Fibroblast of lung (primary cell): ENCODE results near the gene MED10. TPM values are rescaled to one million over a fixed set of nuclear protein-coding genes. Genes with fewer than 3 reads are reported as not detected.

Source experiments
- DNase-seq, 2 donors: peaks; one replicate each; pipeline versions ENCODE4 v3.0.0 to v3.0.0-alpha.2; 2010; ENCODE audit warnings: low read depth in 2 of 2
- H2AFZ ChIP-seq: 2 replicates; pipeline ENCODE4 v1.5.1; 2012; ENCODE audit warnings: low read length, control low read depth, inconsistent platforms
- H3K27ac ChIP-seq: 2 replicates; pipeline ENCODE4 v1.5.1; 2011; ENCODE audit warnings: low read length, control low read depth; ENCODE audit not compliant: insufficient read depth
- H3K27me3 ChIP-seq: 2 replicates; pipeline ENCODE4 v1.5.1; 2011; ENCODE audit warnings: mild to moderate bottlenecking, low read length; ENCODE audit not compliant: control insufficient read depth, insufficient read depth
- H3K36me3 ChIP-seq: 2 replicates; pipeline ENCODE4 v1.5.1; 2011; ENCODE audit warnings: low read length; ENCODE audit not compliant: control insufficient read depth, insufficient read depth
- H3K4me1 ChIP-seq: 2 replicates; pipeline ENCODE4 v1.5.1; 2011; ENCODE audit warnings: low read length; ENCODE audit not compliant: control insufficient read depth, insufficient read depth; ENCODE audit errors: extremely low read depth
- H3K4me2 ChIP-seq: 2 replicates; pipeline ENCODE4 v1.5.1; 2011; ENCODE audit warnings: low read length, control low read depth; ENCODE audit not compliant: insufficient read depth; ENCODE audit errors: extremely low read depth
- H3K4me3 ChIP-seq, 4 experiments: fragments of 200-600 bp in 1 of 4; sonication (generic) in 1 of 4; replicated peaks in 1 of 4; 2 replicates each; pipeline ENCODE4 v1.5.1; 2011 to 2016; ENCODE audit warnings: low read length in 4 of 4, low read depth in 3 of 4, mild to moderate bottlenecking in 3 of 4, control low read depth in 2 of 4, inconsistent platforms in 1 of 4, mixed read lengths in 1 of 4; ENCODE audit not compliant: insufficient read depth in 1 of 4; ENCODE audit errors: control extremely low read depth in 1 of 4
- H3K79me2 ChIP-seq: 2 replicates; pipeline ENCODE4 v1.5.1; 2012; ENCODE audit warnings: mild to moderate bottlenecking, low read length, inconsistent platforms; ENCODE audit not compliant: control insufficient read depth, insufficient read depth
- H3K9ac ChIP-seq: 2 replicates; pipeline ENCODE4 v1.5.1; 2011; ENCODE audit warnings: mild to moderate bottlenecking, low read length, control low read depth; ENCODE audit not compliant: insufficient read depth
- H3K9me3 ChIP-seq: 2 replicates; pipeline ENCODE4 v1.5.1; 2012; ENCODE audit warnings: low read depth, low read length; ENCODE audit not compliant: control insufficient read depth, insufficient read depth
- H4K20me1 ChIP-seq: 2 replicates; pipeline ENCODE4 v1.5.1; 2011; ENCODE audit warnings: low read length; ENCODE audit not compliant: control insufficient read depth, insufficient read depth; ENCODE audit errors: extremely low read depth
- CTCF ChIP-seq, 2 donors: IDR thresholded peaks in 1 of 2; conservative IDR thresholded peaks in 1 of 2; 1 replicate in 1 of 2; 2 replicates in 1 of 2; pipeline ENCODE4 v1.5.1; 2011 to 2012; ENCODE audit warnings: low read length in 2 of 2, control low read depth in 1 of 2, inconsistent platforms in 1 of 2, low read depth in 1 of 2, mild to moderate bottlenecking in 1 of 2
- EZH2 ChIP-seq: IDR thresholded peaks from 2 replicates; pipeline ENCODE4 v1.5.1; 2012; ENCODE audit warnings: low read length, control low read depth, mild to moderate bottlenecking; ENCODE audit errors: missing control alignments
- polyA plus RNA-seq, 2 donors: library from polyadenylated mRNA; depleted of rRNA in 1 of 2; stranded (reverse) in 1 of 2; unstranded in 1 of 2; fragments of >200 nt; gene quantifications; 2 replicates each; pipeline ENCODE4 v1.2.1, GENCODE V29; 2011 to 2012; ENCODE audit warnings: missing spikeins in 1 of 2
- total RNA-seq: library from RNA; depleted of rRNA; stranded (reverse); fragments of >200 nt; gene quantifications from 2 replicates; pipeline ENCODE4 v1.2.1, GENCODE V29; 2014

The MED10 gene
- total and polyA plus RNA-seq, 2 donors (not counting 1 experiment from before 2014, with no cell fraction given) = 13.5 to 52.9 TPM

DNA sequence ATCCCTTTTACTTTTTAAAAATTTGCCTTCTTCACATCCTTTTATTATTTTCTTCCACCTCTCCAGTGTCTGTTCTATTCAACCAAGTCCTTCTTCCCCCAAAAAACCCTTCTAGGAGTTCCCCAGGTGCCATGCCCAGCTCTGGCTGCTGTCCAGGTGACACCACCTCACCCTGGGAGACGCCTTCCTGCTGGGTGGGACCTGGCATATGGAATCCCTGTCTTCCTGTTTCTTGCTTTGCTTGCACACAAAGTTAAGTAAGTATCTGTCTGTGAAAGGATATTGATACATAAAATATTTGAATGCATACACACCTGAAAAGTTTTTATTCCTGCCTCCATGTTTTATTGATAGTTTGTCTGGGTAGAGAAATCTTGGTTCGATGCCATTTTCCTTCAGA, 23.1 kb upstream of the MED10 start:
- no peaks in the 10 kb centered on the region for H3K4me1 ChIP-seq
- no peak overlapping the region for H2AFZ ChIP-seq
- no peak overlapping the region for H3K27ac ChIP-seq
- H3K9ac ChIP-seq = no peak overlapping the region
- H3K27me3 ChIP-seq = no peaks in the 10 kb centered on the region
- H4K20me1 ChIP-seq = no peaks in the 10 kb centered on the region
- H3K79me2 ChIP-seq = no peaks in the 10 kb centered on the region
- no peak for DNase-seq
- H3K4me2 ChIP-seq = no peak overlapping the region
- TF ChIP-seq CTCF (conservative IDR thresholded peaks at IDR 0.05 in 1 of 2, IDR thresholded peaks at IDR 0.05 in 1 of 2; ENCODE audit: low read depth in 1 of 2, low read length in 2 of 2) (no peak), EZH2 (no peak)
- H3K4me3 ChIP-seq = no peak overlapping the region
- H3K9me3 ChIP-seq = no peaks in the 10 kb centered on the region
- H3K36me3 ChIP-seq = no peaks in the 10 kb centered on the region

- no peak overlapping the region for H2AFZ ChIP-seq
- no peaks in the 10 kb centered on the region for H3K27me3 ChIP-seq
- DNase-seq = peak; percentile 29 to 74
- H3K4me3 ChIP-seq = no peak overlapping the region
- H3K79me2 ChIP-seq = no peaks in the 10 kb centered on the region
- H3K27ac ChIP-seq = no peak overlapping the region
- no peaks in the 10 kb centered on the region for H3K9me3 ChIP-seq
- H3K4me2 ChIP-seq = no peak overlapping the region
- no peak for TF ChIP-seq EZH2
- no peak overlapping the region for H3K9ac ChIP-seq
- no peaks in the 10 kb centered on the region for H3K4me1 ChIP-seq
- no peaks in the 10 kb centered on the region for H3K36me3 ChIP-seq
- no peaks in the 10 kb centered on the region for H4K20me1 ChIP-seq
These were observed 21.9 kb upstream of the MED10 start for GRCh38 chr5:6399980-6400910.

- no peak overlapping the region for H3K4me2 ChIP-seq
- TF ChIP-seq EZH2 (no peak), CTCF (conservative IDR thresholded peaks at IDR 0.05 in 1 of 2, IDR thresholded peaks at IDR 0.05 in 1 of 2; ENCODE audit: low read depth in 1 of 2, low read length in 2 of 2) (no peak)
- H3K27me3 ChIP-seq = no peaks in the 10 kb centered on the region
- H3K4me3 ChIP-seq = no peak overlapping the region
- H3K9me3 ChIP-seq = no peaks in the 10 kb centered on the region
- H3K9ac ChIP-seq = no peak overlapping the region
- DNase-seq = no peak
- no peaks in the 10 kb centered on the region for H3K36me3 ChIP-seq
- no peaks in the 10 kb centered on the region for H3K4me1 ChIP-seq
- H4K20me1 ChIP-seq = no peaks in the 10 kb centered on the region
- H3K79me2 ChIP-seq = no peaks in the 10 kb centered on the region
- H2AFZ ChIP-seq = no peak overlapping the region
- no peak overlapping the region for H3K27ac ChIP-seq
These were observed 20.4 kb upstream of the MED10 start for GRCh38 chr5:6398570-6399230.
